HG02852 (cell line): ENCODE data around the gene EIF2B5.
"Not testable (repeated sequence)": the region's sequence is repeated elsewhere in the genome, so short reads cannot be mapped to it uniquely, and the experiment has no call there.

ENCODE experiments used
- ATAC-seq: cut with Tn5 transposase; IDR thresholded peaks from one replicate; pipeline ENCODE4 v1.9.1; 2021; ENCODE audit warnings: mild to moderate bottlenecking, moderate library complexity; ENCODE audit not compliant: unreplicated experiment

Gene EIF2B5

GRCh38 chr3:184135149-184135910 is at the start of gene EIF2B5:
Gene EIF2B5 (plus strand): TSS chr3:184135358. CDS start chr3:184135386, 28 bp downstream.
- peak; percentile 82 for ATAC-seq

DNA sequence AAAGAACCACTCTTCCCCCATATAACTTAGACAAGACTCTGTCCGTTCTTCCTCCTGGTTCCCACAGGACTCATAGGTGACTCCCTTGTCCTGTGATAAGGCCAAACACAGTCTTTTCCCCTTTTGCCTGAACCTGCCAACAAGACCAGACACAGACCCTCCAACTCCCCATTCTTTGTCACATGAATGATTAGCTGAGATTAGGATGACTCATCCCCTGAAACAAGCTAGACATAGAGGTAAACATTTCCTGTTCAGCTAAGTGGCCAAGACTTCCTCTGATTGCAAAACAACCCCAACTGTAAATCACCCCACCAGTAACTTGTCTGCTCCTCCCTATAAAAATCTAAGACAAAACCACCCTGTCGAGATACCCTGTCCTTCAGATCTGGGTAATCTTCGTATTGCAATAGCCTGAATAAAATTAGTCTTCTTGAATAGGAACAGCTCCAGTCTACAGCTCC is 49.7 kb upstream of the EIF2B5 start:
- no peak for ATAC-seq

DNA sequence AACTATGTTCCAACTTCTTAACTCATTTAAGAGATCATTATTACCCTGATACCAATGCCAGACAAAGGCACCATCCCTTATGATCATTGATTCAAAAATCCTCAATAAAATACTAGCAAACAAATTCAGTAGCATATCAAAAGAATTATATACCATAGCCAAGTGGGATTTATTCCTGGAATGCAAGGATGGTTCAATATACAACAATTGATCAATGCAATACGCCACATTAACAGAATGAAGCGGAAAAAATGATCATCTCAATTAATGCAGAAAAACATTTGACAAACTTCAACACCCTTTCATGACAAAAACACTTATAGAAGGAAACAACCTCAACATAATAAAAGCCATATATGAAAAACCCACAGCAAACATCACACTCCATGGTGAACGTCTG is 43.0 kb upstream of the EIF2B5 start:
- no peak for ATAC-seq

DNA sequence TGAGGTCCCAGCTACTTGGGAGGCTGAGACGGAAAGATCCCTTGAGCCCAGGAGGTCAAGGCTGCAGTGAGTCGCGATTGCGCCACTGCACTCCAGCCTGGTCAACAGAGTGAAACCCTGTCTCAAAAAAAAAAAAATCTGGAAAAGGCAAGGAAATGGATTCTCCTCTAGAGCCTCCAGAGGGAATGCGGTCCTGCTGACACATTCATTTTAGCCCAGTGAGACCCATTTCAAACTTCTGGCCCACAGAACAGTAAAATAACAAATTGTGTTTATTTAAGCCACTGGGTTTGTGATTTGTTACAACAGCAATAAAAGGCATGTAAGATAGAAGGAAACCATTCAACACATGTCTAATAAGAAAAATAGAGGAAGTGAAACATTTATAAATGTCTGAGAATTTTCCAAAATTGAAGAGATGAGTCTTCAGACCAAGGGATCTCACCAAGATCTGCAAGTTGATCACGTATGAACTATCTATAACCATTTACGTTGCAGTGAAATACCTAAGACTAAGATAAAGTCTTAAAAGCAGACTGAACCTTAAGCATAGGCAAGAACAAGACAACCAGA is 38.3 kb upstream of the EIF2B5 start, which contains the start of gene HTR3E:
Gene HTR3E (plus strand): TSS at position 254 of the 573 bp plus-strand sequence. CDS start 466 bp downstream, outside the sequence.
- no peak for ATAC-seq

DNA sequence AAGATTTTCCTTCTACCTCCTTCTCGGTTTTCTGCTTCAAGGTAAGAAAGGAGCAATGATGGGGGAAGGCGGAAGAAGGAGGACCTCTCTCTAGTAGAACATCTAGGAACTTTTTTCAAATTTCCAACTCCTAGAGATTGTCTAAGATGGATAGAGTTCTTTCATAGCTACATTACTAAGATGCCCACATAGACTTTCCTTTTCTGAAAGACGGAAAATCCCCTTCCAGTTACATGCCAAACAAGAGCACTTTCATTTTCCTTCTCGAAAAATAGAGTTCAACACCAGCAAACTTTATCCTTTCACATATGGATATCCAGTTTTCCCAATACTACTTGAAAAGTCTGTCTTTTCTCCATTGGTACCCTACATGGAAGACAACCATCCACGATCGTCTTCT is 37.6 kb upstream of the EIF2B5 start:
- no peak for ATAC-seq

DNA sequence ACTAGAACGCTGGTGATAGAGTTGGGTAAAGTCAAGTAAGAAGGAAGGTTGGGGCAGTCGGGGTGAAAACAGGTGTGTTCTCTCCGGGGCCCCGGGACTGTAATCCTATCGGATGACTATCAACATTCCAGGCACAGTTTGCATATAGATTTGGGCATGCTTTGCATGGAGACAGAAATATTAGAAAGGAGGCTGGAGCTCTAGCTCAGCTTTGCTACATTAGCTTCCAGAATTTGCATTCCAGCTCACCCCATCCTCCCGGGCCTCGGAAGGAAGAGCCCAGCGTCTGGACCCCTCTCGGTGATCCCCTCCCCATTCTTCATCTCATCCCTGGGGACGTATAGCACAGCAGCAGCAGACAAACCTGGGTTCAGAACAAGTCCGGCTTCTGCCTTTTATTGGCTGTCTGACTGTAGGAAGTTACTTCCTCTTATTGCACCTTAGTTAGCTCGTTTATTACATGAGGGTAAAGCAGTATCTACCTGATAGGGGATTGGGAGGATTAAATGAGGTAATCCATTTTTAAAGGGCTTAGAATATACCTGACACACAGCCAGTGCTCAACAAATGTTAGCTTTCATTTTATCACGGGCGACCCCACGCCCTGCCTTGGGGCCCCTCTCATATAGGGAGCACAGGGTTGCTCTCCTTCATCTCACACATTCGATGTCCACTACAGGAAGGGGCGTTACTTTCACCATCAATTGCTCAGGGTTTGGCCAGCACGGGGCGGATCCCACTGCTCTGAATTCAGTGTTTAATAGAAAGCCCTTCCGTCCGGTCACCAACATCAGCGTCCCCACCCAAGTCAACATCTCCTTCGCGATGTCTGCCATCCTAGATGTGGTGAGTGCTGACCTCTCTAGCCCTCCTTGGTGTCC is 35.1 kb upstream of the EIF2B5 start:
- ATAC-seq = no peak

DNA sequence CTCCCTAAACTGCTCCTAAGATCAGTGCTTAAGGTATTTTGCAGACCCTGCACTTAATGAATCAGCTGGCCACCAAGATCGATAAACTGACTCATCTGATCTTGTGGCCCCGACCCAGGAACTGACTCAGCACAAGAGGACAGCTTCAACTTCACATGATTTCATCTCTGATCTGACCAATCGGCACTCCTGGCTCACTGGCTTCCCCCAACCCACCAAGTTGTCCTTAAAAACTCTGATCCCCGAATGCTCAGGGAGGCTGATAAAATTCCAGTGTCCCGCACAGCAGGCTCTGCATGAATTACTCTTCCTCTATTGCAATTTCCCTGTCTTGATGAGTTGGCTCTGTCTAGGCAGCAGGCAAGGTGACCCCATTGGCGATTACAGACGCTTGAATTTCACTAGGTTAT is 24.8 kb upstream of the EIF2B5 start:
- ATAC-seq = no peak

DNA sequence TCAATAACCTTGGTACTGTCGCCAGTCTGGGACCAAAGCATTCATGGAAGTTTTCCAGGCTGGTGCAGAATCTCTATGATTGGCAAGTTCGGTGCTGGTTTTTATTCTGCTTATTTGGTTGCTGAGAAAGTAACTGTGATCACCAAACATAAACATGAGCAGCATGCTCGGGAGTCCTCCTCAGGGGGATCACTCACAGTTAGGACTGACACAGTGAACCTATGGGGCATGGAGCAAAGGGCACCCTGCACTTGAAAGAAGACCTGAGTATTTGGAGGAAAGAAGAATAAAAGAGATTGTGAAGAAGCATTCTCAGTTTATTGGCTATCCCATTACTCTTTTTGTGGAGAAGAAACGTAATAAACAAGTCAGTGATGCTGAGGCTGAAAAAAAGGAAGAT is 19.1 kb upstream of the EIF2B5 start:
- no peak for ATAC-seq

DNA sequence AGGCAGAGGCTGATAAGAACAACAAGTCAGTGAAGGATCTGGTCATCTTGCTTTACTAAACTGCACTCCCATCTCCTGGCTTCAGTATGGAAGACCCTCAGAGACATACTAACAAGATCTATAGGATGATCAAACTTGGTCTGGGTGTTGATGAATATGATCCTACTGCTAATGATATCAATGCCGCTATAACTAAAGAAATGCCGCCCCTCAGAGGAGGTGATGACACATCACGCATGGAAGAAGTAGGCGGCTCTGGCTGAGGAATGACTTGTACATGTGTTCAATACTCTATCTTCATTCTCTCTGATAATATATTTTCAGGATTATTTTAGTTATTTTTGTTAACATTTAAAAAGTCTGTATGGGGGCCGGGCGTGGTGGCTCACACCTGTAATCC is 17.5 kb upstream of the EIF2B5 start:
- no peak for ATAC-seq

DNA sequence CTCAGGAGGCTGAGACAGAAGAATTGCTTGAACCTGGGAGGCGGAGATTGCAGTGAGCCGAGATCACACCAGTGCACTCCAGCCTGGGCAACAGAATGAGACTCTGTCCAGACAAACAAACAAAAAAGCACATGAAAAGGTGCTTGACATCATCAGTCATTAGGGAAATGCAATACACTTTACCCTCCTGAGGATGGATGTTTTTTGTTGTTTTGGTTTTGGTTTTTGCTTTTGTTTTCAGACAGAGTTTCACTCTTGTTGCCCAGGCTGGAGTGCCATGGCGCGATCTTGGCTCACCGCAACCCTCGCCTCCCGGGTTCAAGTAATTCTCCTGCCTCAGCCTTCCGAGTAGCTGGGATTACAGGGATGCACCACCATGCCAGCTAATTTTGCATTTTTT is 14.1 kb upstream of the EIF2B5 start:
- ATAC-seq = not testable (repeated sequence)

- no peak for ATAC-seq
Observed at GRCh38 chr3:184126006-184126405, 9.2 kb upstream of the EIF2B5 start.

GRCh38 chr3:184129012-184129411 is 6.1 kb upstream of the EIF2B5 start:
- no peak for ATAC-seq

DNA sequence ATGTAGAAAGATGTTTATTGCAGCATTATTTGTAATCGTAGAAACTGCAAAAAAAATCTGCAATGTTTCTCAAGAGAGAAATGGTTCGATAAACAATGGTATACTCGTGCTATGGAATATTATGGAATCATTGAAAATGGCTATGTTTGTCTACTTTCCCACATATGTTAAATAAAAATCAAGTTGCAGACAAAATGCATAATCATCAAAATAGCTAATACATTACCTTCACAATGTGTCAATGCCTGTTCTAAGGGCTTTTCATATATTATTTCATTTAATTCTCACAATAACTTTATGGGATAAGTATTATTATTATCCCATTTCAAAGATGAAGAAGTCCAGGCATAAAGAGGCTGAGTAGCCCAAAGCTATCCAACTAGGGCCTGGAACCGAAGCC is 2.2 kb upstream of the EIF2B5 start:
- no peak for ATAC-seq

GRCh38 chr3:184133840-184134745 is 1.1 kb upstream of the EIF2B5 start:
- peak; percentile 41 for ATAC-seq

GRCh38 chr3:184134746-184135148 is 411 bp upstream of the EIF2B5 start:
- peak; percentile 16 for ATAC-seq

DNA sequence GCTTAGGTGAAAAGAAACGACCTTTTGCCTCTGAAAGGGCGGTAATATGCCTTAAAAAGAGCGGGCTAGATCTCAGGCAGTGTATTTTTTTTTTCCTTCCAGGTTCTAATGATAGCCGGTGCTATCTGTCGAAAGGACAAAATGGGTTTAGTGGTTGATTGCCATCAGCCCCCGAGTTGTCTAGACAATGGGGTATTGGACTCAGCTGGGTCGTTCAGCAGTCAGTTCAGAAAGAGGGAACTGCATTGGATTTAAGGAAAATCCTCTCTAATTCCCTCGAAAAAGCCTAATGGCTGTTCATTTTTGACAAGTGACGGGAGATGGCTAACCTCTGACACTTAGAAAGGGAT is 728 bp downstream of the EIF2B5 start:
- no peak for ATAC-seq

DNA sequence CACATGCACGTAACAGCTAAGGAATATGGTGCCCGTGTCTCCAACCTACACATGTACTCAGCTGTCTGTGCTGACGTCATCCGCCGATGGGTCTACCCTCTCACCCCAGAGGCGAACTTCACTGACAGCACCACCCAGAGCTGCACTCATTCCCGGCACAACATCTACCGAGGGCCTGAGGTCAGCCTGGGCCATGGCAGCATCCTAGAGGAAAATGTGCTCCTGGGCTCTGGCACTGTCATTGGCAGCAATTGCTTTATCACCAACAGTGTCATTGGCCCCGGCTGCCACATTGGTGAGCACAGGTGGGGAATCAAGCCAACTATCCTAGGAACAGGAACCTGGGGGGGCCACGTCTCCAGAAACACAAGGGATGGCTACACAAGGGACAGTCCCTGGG is 5.3 kb downstream of the EIF2B5 start:
- no peak for ATAC-seq

DNA sequence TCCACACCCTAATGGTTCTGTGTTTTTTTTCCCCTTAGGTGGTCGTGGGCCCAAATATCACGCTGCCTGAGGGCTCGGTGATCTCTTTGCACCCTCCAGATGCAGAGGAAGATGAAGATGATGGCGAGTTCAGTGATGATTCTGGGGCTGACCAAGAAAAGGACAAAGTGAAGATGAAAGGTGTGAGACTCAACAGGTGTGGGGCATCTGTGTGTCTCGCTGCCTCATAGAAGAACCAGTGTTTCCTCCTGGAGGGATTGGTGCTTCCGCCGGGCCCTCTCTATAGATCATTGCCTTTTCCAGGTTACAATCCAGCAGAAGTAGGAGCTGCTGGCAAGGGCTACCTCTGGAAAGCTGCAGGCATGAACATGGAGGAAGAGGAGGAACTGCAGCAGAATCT is 7.0 kb downstream of the EIF2B5 start:
- ATAC-seq = no peak

DNA sequence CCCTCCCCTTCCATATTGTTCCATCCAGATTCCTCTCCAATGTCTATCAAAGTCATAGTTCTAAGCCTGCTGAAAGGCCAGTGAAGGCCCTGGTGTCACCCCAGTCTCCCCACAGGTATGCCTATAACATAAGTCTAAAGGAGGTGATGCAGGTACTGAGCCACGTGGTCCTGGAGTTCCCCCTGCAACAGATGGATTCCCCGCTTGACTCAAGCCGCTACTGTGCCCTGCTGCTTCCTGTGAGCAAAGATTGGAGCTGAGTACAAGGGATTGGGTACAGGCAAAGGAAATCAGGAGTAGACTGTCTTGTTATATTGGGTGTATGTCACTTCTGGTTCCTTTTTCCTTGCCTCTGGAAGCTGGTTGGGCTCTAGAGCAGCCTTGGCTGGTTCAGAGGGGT is 8.2 kb downstream of the EIF2B5 start:
- peak; percentile 50 for ATAC-seq

GRCh38 chr3:184144505-184144904 is 9.3 kb downstream of the EIF2B5 start:
- no peak for ATAC-seq

GRCh38 chr3:184145111-184145524 is 10.0 kb downstream of the EIF2B5 start:
- ATAC-seq = no peak
